Measurements from ENCODE around the gene SUSD1.

GRCh38 chr9:112015149-112015548 lies 159.9 kb downstream of the SUSD1 start:
- TF ChIP-seq CTCF (IDR thresholded peaks at IDR 0.05) (no peak), ZFX (IDR thresholded peaks at IDR 0.05; ENCODE audit: borderline replicate concordance) (no peak)
